GM18511 (cell line): ENCODE data around the gene UBN2.
A peak's percentile ranks its signal among the peaks of the same experiment; 100 is the strongest.

Experiments
- ATAC-seq: cut with Tn5 transposase; IDR thresholded peaks from one replicate; pipeline ENCODE4 v1.9.1; 2021; ENCODE audit warnings: mild to moderate bottlenecking, moderate library complexity; ENCODE audit not compliant: unreplicated experiment

The UBN2 gene

DNA sequence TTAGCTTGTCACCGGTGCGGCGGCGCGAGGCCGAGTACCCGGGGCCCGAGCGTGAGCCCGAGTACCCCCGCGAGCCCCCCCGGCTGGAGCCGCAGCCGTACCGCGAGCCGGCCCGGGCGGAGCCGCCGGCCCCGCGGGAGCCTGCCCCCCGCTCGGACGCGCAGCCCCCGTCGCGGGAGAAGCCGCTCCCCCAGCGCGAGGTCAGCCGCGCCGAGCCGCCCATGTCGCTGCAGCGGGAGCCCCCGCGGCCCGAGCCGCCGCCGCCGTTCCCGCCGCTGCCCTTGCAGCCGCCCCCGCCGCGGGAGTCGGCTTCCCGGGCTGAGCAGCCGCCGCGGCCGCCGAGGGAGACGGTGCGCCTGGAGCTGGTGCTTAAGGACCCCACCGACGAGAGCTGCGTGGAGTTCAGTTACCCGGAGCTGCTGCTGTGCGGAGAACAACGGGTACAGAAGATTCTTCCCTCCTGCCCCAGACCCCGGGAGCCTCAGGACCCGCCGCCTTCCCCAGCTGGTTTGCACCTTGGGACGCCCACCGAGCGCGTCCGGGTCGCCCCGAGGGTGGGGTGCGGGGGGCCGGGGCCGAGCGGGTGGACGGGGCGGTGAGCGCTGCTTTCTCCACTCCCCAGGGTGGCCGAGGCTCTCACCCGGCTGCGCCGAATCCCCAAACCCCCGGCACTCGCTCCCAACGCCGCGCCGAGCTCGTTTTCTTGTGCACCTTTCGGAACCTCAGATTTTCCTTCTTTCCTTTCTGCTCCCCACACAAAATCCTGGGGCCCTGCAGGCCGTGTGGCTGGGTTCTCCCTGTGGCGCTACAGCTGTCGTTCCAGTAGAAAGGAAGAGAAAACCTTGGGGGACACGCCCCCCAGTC is 708 bp downstream of the UBN2 start:
- peak; percentile 39 for ATAC-seq

DNA sequence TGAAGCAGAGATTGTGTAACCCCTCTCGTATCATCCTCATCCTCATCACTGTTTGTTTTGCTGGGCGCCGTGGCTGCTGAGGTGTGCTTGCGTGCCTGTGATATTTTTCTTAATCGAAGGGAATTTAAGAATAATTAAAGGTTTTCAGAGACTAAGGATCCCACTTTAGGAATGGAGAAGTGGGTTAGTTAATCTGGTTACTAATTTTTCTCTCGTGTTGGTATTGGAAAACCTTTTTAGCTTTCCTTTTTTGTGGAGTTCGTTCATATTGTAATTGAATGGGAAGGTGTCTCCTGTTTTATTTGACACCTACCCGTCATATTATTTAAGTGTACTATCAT is 1.3 kb downstream of the UBN2 start:
- ATAC-seq, result no peak

DNA sequence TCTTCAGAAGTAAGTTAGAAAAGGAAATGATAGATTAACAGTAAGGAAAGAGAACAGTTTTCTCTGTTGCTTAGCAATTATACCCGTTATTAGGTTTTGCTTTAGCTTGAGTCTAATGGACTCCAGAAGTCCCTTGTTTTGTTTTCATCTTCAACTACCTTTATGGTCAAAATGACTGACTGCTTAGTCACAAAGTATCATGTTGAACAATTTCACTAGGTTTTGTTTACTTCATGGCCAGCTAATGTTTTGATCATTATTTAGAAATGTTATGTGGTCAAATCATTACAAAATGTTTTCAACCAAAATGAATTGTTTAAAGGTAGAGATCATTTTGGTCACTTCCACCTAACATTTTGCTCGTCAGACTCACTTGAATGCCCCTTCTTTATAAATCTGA is 1.9 kb downstream of the UBN2 start:
- no peak for ATAC-seq

DNA sequence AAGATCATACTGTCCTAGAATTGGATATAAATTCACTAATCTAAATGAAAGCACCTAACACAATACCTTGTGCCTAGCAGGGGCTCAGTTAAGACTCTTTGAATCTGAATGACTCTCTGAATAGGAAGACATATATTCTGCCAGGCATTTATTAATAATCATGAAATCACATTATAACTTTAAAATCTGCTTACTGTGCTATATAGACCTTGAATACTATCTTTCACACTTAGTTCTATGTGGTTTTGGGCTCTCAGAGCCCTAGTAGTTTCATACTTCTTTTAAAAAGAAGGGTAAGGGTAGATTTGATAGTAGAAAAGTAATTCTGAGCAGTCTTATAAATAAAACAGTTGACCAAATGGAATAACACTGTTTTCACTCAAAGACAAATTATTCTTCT is 10.2 kb downstream of the UBN2 start:
- no peak for ATAC-seq

DNA sequence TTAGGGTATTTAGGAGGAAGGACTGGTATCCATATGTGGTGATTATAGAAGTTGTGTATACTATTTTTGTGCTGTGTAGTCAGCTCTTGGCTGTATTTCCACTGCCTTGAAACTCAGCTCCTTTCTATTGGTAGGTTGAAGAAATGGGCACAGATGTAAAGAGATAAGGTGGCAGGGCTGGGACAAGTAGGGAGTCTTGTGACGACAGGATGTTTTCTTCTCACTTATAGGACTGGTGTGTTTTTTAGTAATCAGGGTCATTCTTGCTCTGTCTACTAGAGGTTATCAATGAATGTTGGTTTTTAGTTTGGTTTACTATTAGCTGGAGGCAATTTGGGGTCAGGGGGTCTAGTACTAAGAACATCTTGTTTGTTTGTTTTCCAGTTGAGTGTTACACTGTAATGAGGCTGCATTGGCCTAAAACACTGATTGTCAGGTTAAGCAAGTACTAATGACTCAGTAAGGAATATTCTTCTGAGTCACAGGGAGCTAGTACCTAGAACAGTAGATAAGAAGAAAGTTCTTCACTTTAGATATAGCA is 11.8 kb downstream of the UBN2 start:
- ATAC-seq, result no peak

DNA sequence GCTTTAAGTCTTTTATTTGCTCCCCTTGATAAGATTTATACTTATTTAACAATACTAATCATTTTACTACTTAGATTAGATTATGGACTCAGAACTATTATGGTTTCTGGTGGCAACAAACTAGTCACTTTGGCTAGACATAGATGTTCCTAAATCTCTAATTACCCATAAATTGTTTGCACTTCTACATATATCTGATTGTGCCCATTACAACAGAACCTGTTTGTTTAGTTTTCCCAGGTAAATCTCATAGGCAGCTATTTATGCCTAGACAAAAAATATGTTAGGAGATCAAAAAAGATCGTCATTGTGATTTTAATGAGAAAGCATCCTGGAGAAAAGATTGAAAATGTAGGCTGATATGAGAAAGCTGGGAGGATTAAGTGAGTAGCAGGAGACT is 14.4 kb downstream of the UBN2 start:
- ATAC-seq, result no peak

DNA sequence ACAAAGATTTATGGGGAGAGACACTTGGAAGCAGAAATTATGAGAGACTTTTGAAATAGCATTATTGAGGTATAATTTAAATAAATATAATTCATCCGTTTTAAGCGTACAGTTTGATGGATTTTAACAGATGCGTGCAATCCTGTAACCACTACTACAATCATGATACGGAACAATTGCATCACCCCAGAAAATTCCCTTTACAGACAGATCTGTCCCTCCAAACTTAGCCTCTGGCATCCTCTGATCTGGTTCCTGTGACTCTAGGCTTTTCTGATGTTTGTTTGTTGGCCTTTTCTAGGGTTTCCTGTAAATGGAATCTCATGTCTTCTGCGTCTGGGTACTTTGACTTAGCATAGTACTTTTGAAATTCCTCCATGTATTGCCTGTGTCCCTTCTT is 15.5 kb downstream of the UBN2 start:
- ATAC-seq, result no peak

DNA sequence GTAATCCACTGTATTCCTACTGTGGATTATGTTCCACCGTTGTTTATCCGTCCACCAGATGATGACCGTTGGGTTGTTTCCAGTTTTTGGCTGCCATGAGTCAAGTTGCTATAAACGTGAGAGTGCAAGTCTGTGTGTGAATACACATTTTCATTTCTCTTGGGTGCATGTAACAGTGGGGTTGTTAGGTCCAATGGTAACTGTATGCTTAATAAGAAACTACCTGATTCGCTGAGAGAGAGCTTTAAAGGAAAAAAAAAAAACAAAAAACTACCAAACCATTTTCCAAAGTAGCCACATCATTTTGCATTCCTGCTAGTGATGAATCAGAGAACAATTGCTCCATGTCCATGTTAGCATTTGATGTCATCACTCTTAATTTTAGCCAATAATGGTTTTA is 15.9 kb downstream of the UBN2 start:
- no peak for ATAC-seq

DNA sequence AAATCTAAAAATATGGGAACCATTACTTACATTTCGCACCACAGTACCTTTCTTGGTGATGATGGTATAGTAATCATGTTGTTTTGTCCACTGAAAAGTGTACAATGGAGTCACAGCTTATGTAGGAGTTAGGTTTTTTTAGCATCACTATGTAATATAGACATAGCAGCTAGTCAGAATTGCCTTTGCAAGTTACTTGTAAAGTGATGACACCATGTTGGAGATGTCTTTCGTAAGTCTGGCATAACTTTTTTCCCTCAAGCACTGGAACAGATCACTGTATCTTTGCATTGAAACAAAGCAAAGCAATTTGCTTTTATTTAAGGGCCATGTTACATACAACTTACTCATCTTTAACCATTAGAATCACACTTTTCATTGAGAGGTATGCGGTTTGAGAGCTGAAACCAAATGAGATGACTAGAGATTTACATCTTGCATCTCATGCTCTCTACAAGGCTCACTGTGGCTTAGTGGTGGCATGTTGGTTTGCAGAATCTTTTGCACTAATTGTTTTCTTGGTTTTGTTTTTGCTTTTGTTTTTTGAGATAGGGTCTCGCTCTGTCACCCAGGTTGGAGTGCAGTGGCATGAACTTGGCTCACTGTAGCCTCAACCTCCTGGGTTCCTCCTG is 18.3 kb downstream of the UBN2 start:
- ATAC-seq, result no peak

DNA sequence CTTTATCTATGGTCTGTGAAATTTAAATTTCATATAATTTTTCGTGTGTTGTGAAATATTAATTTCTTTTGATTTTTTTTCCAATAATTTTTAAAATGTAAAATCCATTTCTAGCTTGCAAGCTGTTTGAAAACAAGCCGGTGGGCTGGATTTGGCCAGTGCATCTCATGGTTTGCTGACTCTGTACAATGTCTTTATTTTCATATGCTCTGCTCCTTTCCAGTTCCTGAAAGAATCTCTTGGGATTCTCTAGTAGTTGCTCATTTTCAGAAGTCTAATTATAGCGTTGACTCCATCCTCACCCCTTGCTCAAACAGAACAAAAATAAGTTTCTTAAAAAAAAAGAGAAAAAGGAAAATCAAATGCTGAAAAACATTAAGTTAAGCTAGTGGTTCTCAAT is 21.4 kb downstream of the UBN2 start:
- no peak for ATAC-seq

DNA sequence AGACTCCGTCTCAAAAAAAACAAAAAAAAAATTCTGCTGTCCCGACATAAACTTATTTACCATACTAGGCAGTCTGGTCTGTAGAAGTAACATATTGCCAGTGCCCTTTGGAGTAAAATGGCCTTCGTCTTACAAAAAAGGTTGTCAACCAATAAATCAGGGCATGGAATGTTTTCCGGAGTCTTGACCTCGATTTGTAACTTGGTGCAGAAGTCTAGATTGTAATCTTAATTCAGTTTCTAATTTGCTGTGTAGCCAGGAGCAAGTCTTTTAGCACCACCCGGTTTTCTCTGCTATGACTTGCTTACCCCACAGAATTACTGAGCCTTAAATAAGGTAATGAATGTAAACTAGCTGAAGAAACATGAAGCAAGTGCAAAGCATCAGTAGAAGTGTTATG is 23.2 kb downstream of the UBN2 start:
- no peak for ATAC-seq

DNA sequence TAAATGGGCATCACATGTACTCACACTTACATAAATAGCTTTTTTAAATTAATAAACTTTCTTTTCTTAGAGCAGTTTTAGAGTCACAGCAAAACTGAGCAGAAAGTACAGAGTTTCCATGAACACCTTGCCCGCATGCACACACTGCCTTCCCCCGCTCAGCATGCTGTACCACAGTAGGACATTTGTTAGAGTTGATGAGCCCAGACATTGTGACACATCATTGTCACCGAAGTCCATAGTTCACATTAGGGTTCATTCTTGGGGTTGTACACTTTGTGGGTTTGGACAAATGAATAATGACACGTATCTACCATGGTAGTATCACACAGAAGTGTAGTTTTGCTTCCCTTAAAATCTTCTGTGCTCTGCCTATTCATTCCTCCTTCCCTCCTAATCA is 23.7 kb downstream of the UBN2 start:
- no peak for ATAC-seq

DNA sequence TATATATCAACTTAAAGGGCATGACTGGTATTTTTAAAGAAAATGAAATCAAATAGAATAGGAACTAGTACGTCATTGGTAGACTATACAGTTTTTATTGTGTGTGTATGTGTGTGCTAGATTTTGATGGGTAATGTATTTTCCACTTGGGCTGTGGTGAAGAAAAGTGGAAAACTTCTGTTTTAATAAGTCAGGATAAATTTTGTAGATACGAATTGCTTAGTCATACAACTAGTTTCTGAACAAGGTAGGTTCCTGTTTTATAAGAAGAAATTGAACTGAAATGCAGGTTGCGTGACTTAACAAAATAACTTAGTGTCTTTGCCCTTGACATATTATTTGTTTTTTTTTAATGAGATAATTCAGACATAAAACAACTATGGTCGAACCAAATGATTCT is 24.3 kb downstream of the UBN2 start:
- ATAC-seq, result no peak

DNA sequence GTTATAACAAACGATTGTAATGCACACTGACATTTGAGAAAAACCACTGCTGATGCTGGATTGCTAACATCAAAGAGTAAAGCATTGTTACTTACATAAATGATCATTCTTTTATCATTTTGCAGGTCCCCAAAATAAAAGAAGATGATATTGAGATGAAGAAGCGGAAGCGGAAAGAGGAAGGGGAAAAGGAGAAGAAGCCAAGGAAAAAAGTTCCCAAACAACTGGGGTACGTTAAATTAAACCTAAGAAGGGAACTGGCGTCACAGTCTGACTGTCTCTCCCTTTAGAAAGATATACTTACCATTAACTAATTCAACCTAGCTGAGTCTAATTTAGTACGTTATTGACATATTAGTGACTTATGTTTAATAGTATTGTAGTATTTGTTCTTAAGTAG is 28.1 kb downstream of the UBN2 start:
- no peak for ATAC-seq

DNA sequence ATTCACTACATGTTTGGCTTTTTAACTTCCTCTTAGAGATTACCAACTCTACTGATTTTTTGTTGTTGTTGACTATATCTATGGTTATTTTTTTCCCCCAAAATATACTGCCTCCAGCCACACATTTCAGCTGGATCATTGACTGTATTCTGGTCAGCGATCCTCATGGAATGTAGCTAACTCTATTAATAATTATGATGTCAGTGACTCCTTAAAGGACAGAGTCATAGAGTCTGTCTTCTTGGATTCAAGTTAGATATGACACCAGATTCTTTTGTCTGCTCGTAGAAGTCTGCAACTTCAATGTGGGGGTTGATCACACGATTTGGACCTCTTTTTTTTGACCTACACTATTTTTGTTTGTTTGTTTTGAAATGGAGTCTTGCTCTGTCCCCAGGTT is 33.2 kb downstream of the UBN2 start:
- no peak for ATAC-seq

DNA sequence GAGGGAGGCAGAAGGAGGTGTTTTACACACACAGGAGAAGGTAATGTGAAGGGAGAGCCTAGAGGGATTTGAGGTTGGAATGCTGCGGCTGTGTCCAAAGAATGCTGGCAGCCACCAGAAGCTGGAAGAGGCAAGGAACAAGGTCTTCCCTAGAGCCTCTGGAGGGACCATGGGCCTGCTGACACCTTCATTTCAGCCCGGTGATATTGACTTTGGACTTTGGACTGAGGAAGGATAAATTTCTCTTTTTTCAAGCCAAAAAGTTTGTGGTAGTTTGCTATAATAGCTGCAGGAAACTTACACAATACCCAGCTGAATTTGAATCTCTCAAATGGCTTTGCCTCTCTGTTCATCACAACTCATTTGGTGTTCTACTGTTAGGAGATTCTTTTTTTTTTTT is 34.6 kb downstream of the UBN2 start:
- no peak for ATAC-seq

DNA sequence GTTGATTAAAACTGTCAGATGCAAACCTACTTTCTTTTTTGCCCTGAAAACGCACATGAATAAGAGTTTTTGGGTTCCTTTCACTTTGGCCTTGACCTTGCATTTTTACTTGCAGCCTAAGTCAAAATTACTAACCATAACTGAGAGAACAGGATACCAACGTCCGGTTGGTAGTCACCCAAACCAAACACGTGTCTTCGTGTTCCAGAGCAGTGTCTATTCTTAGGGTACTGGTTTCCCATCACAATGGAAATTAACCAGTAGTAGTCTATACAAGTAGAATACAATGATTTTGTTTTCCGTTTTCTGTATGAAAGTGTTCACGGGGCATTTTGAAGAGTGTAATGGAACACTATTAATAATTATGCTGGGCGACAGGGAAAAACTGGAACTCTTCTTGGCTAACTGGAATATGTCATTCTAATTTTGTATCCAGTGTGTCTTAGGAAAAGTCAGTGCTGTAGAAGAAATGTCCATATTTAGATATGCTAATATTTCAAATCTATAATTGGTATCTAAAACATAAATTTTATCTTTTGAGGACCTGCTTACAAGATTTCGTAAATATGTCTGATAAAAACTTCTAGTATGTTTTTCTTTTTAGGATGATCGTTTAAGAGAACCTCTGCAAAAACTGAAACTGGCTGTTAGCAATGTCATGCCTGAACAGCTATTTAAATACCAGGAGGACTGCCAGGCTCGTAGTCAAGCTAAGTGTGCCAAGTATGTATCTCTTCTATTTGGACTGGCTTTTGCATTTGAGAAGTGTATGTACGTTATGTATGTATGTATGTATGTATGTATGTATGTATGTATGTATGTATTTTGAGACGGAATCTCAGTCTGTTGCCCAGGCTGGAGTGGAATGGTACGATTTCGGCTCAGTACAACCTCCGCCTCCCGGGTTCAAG is 40.9 kb downstream of the UBN2 start:
- ATAC-seq, result no peak

DNA sequence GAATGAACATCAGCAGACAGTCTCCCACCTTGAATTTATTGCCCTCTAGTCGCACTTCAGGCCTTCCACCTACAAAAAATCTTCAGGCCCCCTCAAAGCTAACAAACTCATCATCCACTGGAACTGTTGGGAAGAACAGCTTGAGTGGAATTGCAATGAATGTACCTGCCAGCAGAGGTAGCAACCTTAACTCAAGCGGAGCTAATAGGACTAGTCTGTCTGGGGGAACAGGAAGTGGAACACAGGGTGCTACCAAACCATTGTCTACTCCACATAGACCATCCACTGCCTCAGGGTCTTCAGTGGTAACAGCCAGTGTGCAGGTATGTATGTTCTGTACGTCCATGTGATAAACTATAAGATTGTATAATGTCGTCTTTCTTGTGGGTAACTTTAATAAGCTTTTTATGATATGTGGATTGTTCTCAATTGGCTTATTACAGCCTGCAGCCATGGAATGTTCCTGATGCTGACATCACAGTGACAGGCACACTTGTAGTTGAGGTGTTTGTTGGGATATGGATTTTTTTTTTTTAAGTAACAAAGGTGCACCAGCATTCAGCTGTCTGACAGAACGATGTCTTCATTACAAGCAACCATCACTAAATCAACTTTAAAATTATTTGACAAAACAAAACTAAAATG is 53.3 kb downstream of the UBN2 start:
- no peak for ATAC-seq

DNA sequence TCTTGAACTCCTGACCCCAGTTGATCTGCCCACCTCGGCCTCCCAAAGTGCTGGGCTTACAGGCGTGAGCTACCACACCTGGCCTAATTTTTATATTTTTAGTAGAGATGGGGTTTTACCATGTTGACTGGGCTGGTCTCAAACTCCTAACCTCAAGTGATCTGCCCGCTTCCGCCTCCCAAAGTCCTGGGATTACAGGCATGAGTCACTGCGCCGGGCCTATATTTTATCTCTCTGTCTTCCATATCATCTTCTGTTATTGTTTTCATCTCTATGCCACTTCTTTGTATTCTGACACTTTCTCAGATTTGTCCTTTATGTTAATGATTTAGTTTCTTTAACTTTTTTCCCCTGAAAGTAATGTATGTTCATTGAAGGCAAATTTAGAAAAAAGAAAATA is 55.1 kb downstream of the UBN2 start:
- ATAC-seq, result no peak

DNA sequence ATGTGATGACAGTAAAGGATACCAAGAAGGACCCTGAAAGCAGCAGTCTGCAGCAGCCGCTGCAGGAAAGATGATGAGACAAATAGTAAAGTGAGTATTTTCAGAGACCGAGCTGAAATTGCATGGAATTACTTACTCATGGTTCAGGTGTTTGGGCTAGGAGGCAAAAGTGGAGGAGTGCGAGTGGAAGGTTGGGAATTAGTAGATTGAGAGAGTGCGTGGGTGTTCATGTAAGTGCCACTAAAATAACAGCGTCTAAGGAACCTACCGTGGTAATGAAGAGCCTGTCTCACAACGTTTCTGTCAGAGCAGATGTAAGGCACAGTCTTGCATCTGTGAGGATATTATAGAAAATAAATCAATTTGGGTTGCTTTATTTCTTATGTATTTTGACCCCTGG is 61.8 kb downstream of the UBN2 start:
- no peak for ATAC-seq

DNA sequence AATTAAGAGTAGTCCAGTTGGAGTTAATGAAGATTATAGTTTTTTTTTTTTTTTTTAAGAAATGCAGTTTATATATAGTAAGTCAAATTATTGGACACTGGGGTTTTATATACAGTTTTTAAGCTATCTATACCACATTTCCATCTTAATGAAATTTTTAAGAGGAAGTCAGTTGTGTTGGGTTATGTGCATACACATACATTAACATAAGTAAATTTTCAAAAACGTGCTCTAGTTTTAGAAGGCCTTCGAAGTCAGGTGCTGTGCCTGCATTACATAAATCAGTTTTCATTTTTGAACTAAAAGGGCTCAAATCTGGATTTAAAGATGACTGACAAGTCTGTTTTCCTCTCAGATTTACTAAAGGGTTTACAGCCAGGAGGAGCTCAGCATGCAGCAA is 62.5 kb downstream of the UBN2 start:
- no peak for ATAC-seq
